ENCODE data around the gene OTOG.

The OTOG gene

GRCh38 chr11:17655682-17656081 lies 108.6 kb downstream of the OTOG start:
- Histone ChIP-seq H3K79me2 (ENCODE audit: insufficient read depth, low read length) (no peaks in the 10 kb centered on the region), H4K20me1 (ENCODE audit: insufficient read depth, low read length, poor library complexity, severe bottlenecking) (no peaks in the 10 kb centered on the region), H3K4me2 (ENCODE audit: low read depth, low read length, poor library complexity, severe bottlenecking) (no peak overlapping the region), H3K4me1 (ENCODE audit: insufficient read depth, low read length, poor library complexity, severe bottlenecking) (no peaks in the 10 kb centered on the region), H2AFZ (ENCODE audit: low read length) (no peak overlapping the region), H3K9me2 (replicated peaks; ENCODE audit: low read depth, low read length) (no peaks in the 10 kb centered on the region), H3K36me3 (ENCODE audit: insufficient read depth, low read length) (no peaks in the 10 kb centered on the region), H3K9ac (ENCODE audit: low read depth, low read length, poor library complexity, severe bottlenecking) (no peak overlapping the region), H3F3A (ENCODE audit: low read depth) (no peaks in the 10 kb centered on the region), H3K4me3 (ENCODE audit: low read length, poor library complexity, severe bottlenecking) (no peak overlapping the region), H3K27me3 (ENCODE audit: insufficient read depth, low read length, poor library complexity, severe bottlenecking) (no peaks in the 10 kb centered on the region), H3K9me3 (ENCODE audit: insufficient read depth, low read depth, low read length) (0 out of 2 replicates have a peak, but pooled peaks cover 3% of the 10 kb centered on the region)
- TF ChIP-seq CTCF (conservative IDR thresholded peaks at IDR 0.05; ENCODE audit: low read length) (no peak), EZH2phosphoT487 (IDR thresholded peaks at IDR 0.05; ENCODE audit: borderline replicate concordance) (no peak)

GRCh38 chr11:17658211-17658610 lies 111.2 kb downstream of the OTOG start:
- no peaks in the 10 kb centered on the region for H3K79me2 ChIP-seq (ENCODE audit: insufficient read depth, low read length)
- 0 out of 2 replicates have a peak, but pooled peaks cover 3% of the 10 kb centered on the region for H3K9me3 ChIP-seq (ENCODE audit: insufficient read depth, low read depth, low read length)
- no peaks in the 10 kb centered on the region for H3K9me2 ChIP-seq (replicated peaks; ENCODE audit: low read depth, low read length)
- no peaks in the 10 kb centered on the region for H3K4me1 ChIP-seq (ENCODE audit: insufficient read depth, low read length, poor library complexity, severe bottlenecking)
- H3K4me2 ChIP-seq (ENCODE audit: low read depth, low read length, poor library complexity, severe bottlenecking): no peak overlapping the region
- no peak overlapping the region for H3K9ac ChIP-seq (ENCODE audit: low read depth, low read length, poor library complexity, severe bottlenecking)
- no peak for TF ChIP-seq EZH2phosphoT487 (IDR thresholded peaks at IDR 0.05; ENCODE audit: borderline replicate concordance)
- no peak for TF ChIP-seq CTCF (conservative IDR thresholded peaks at IDR 0.05; ENCODE audit: low read length)
- no peaks in the 10 kb centered on the region for H3K36me3 ChIP-seq (ENCODE audit: insufficient read depth, low read length)
- H2AFZ ChIP-seq (ENCODE audit: low read length): no peak overlapping the region
- no peaks in the 10 kb centered on the region for H4K20me1 ChIP-seq (ENCODE audit: insufficient read depth, low read length, poor library complexity, severe bottlenecking)
- H3F3A ChIP-seq (ENCODE audit: low read depth): no peaks in the 10 kb centered on the region
- H3K4me3 ChIP-seq (ENCODE audit: low read length, poor library complexity, severe bottlenecking): no peak overlapping the region
- H3K27me3 ChIP-seq (ENCODE audit: insufficient read depth, low read length, poor library complexity, severe bottlenecking): no peaks in the 10 kb centered on the region

- Histone ChIP-seq H3K27me3 (ENCODE audit: insufficient read depth, low read length, poor library complexity, severe bottlenecking) (no peaks in the 10 kb centered on the region), H3K4me1 (ENCODE audit: insufficient read depth, low read length, poor library complexity, severe bottlenecking) (no peaks in the 10 kb centered on the region), H3K4me2 (ENCODE audit: low read depth, low read length, poor library complexity, severe bottlenecking) (no peak overlapping the region), H3K79me2 (ENCODE audit: insufficient read depth, low read length) (no peaks in the 10 kb centered on the region), H3K9ac (ENCODE audit: low read depth, low read length, poor library complexity, severe bottlenecking) (no peak overlapping the region), H3F3A (ENCODE audit: low read depth) (no peaks in the 10 kb centered on the region), H3K4me3 (ENCODE audit: low read length, poor library complexity, severe bottlenecking) (no peak overlapping the region), H3K9me3 (ENCODE audit: insufficient read depth, low read depth, low read length) (no peaks in the 10 kb centered on the region), H2AFZ (ENCODE audit: low read length) (no peak overlapping the region), H4K20me1 (ENCODE audit: insufficient read depth, low read length, poor library complexity, severe bottlenecking) (no peaks in the 10 kb centered on the region), H3K36me3 (ENCODE audit: insufficient read depth, low read length) (no peaks in the 10 kb centered on the region), H3K9me2 (replicated peaks; ENCODE audit: low read depth, low read length) (no peaks in the 10 kb centered on the region)
- TF ChIP-seq CTCF (conservative IDR thresholded peaks at IDR 0.05; ENCODE audit: low read length) (no peak), EZH2phosphoT487 (IDR thresholded peaks at IDR 0.05; ENCODE audit: borderline replicate concordance) (no peak)
Measured at GRCh38 chr11:17668166-17668565, 121.1 kb downstream of the OTOG start.
